T-cell (primary cell): ENCODE data around the gene TTC39C. TPM values are rescaled to one million over a fixed set of nuclear protein-coding genes. Genes with fewer than 3 reads are reported as not detected.
A peak's percentile ranks its signal among the peaks of the same experiment; 100 is the strongest.

Source experiments
- ATAC-seq, 4 experiments: fragments of 200-7000 bp in 3 of 4; fragments of 150-1000 bp in 1 of 4; cut with Tn5 transposase; replicated peaks in 1 of 4; 1 replicate in 3 of 4; 2 replicates in 1 of 4; pipeline ENCODE4 v1.10.0; 2021; ENCODE audit warnings: moderate library complexity in 3 of 4, mild to moderate bottlenecking in 2 of 4, moderate number of reproducible peaks in 1 of 4
- CTCF ChIA-PET, 2 donors: fragments of 300-600 bp; sonication (Branson Sonifier 250); formaldehyde crosslinking; loops; one replicate each; lab custom pipeline; 2022; ENCODE audit warnings: antibody characterized with exemption in 2 of 2; lab: Charles Lee
- POLR2A ChIA-PET, 2 donors: fragments of 300-600 bp; sonication (Branson Sonifier 250); formaldehyde crosslinking; loops; one replicate each; lab custom pipeline; 2022; ENCODE audit warnings: antibody characterized with exemption in 2 of 2; lab: Charles Lee
- DNase-seq, 35 experiments: peaks; one replicate each; pipeline versions ENCODE4 v3.0.0 to v3.0.0-alpha.2; 2013 to 2023
- H3K27ac ChIP-seq: one replicate; pipeline ENCODE4 v1.5.1; 2013; ENCODE audit warnings: low read length
- H3K27me3 ChIP-seq, 2 experiments: replicated peaks in 1 of 2; 1 replicate in 1 of 2; 2 replicates in 1 of 2; pipeline versions ENCODE4 v1.6.1 to v1.7.0; 2013; ENCODE audit warnings: low read length in 1 of 2, mixed read lengths in 1 of 2; ENCODE audit not compliant: control insufficient read depth in 2 of 2, insufficient read depth in 2 of 2; ENCODE audit errors: extremely low read depth in 1 of 2
- H3K36me3 ChIP-seq, 2 donors: 1 replicate in 1 of 2; 2 replicates in 1 of 2; pipeline versions ENCODE4 v1.6.1 to v1.7.0; 2013; ENCODE audit warnings: low read length in 1 of 2; ENCODE audit not compliant: control insufficient read depth in 2 of 2, insufficient read depth in 1 of 2; ENCODE audit errors: extremely low read depth in 1 of 2
- H3K4me1 ChIP-seq, 2 experiments: 1 replicate in 1 of 2; 2 replicates in 1 of 2; pipeline versions ENCODE4 v1.6.1 to v1.7.0; 2013; ENCODE audit warnings: low read length in 2 of 2, mixed read lengths in 1 of 2; ENCODE audit not compliant: insufficient read depth in 2 of 2, control insufficient read depth in 1 of 2; ENCODE audit errors: extremely low read depth in 1 of 2
- H3K4me3 ChIP-seq, 2 donors: 1 replicate in 1 of 2; 2 replicates in 1 of 2; pipeline versions ENCODE4 v1.5.1 to v1.7.0; 2013; ENCODE audit warnings: mild to moderate bottlenecking in 2 of 2, low read length in 1 of 2, moderate library complexity in 1 of 2; ENCODE audit not compliant: control insufficient read depth in 1 of 2; ENCODE audit errors: extremely low read depth in 1 of 2
- H3K9me3 ChIP-seq: 2 replicates; pipeline ENCODE4 v1.7.0; 2013
- H3K27ac Mint-ChIP-seq, 2 donors: one replicate each; pipeline ENCODE4 v1.8.0; 2020 to 2021; ENCODE audit warnings: mild to moderate bottlenecking in 2 of 2, mixed read lengths in 2 of 2
- H3K27me3 Mint-ChIP-seq, 2 donors: one replicate each; pipeline ENCODE4 v1.8.0; 2021 to 2022; ENCODE audit warnings: mixed read lengths in 2 of 2
- H3K36me3 Mint-ChIP-seq: one replicate; pipeline ENCODE4 v1.8.0; 2021; ENCODE audit warnings: mixed read lengths
- H3K4me1 Mint-ChIP-seq, 3 donors: one replicate each; pipeline ENCODE4 v1.8.0; 2020 to 2022; ENCODE audit warnings: mixed read lengths in 3 of 3, mild to moderate bottlenecking in 1 of 3
- H3K4me3 Mint-ChIP-seq, 3 donors: one replicate each; pipeline ENCODE4 v1.8.0; 2020 to 2022; ENCODE audit warnings: mild to moderate bottlenecking in 3 of 3, mixed read lengths in 3 of 3, moderate library complexity in 3 of 3
- H3K9me3 Mint-ChIP-seq, 3 donors: one replicate each; pipeline ENCODE4 v1.8.0; 2020 to 2022; ENCODE audit warnings: mixed read lengths in 3 of 3
- WGBS: methylation state at CpG from one replicate; pipeline ENCODE4 v1.1.5; 2013; ENCODE audit warnings: missing lambda C conversion rate; ENCODE audit not compliant: insufficient coverage; 5-methylcytosine and 5-hydroxymethylcytosine counted together
- total RNA-seq, 35 experiments: library from RNA in 6 of 35; stranded (reverse) in 6 of 35; fragments of 120-200 nt in 1 of 35; gene quantifications; one replicate each; pipeline versions ENCODE4 v1.2.1 to v1.2.4 and lab custom pipeline; 2013 to 2026

TTC39C gene
- total RNA-seq, 5 donors from 2014 or later (not counting 1 experiment from before 2014, with no cell fraction given): 123 to 151 (median 136) TPM

- POLR2A ChIA-PET: interaction anchor here (0.5 to 1.6 kb wide), 3 partner anchors 27 to 123 kb away, joined by 3 to 5 read pairs (median 3); no protein-coding TSS in a partner anchor
- peak overlapping the region; percentile 2 to 62 (median 58) for H3K4me3 Mint-ChIP-seq
- DNase-seq: peak; percentile 42 to 81 (median 63)
Measured at GRCh38 chr18:23970161-23971096, 44.1 kb upstream of the TTC39C start.

GRCh38 chr18:23971097-23971440 is 43.5 kb upstream of the TTC39C start:
- no peak overlapping the region for H3K4me3 ChIP-seq
- DNase-seq (no peak), ATAC-seq (no peak)
- H3K4me3 Mint-ChIP-seq: peak overlapping the region in 2 of 3 donors; percentile 2 to 62
- no peaks in the 10 kb centered on the region for H3K9me3 ChIP-seq
- H3K4me1 ChIP-seq: peaks cover 20 to 63% of the 10 kb centered on the region in 2 experiments
- H3K4me1 Mint-ChIP-seq: peaks cover 81 to 89% (median 82%) of the 10 kb centered on the region in 3 donors
- no peaks in the 10 kb centered on the region for H3K36me3 ChIP-seq
- ChIA-PET CTCF (interaction anchor here (0.6 to 0.9 kb wide), 3 partner anchors 12 to 349 kb away, joined by 3 to 6 read pairs (median 5); no protein-coding TSS in a partner anchor), POLR2A (interaction anchor here (0.6 to 1.6 kb wide), 2 partner anchors 28 to 30 kb away, joined by 3 to 5 read pairs; no protein-coding TSS in a partner anchor)
- H3K27me3 Mint-ChIP-seq: no peaks in the 10 kb centered on the region
- no CpG with 5 or more reads among the region's 5 CpGs for WGBS
- peak overlapping the region; percentile 81 for H3K27ac ChIP-seq
- H3K36me3 Mint-ChIP-seq: no peaks in the 10 kb centered on the region
- no peaks in the 10 kb centered on the region for H3K27me3 ChIP-seq
- peaks cover 0 to 10% (median 4%) of the 10 kb centered on the region in 3 donors for H3K9me3 Mint-ChIP-seq
- peak overlapping the region; percentile 99 for H3K27ac Mint-ChIP-seq

More at GRCh38 chr18:23970161-23971096, 44.1 kb upstream of the TTC39C start:
- Mint-ChIP-seq H3K36me3 (no peaks in the 10 kb centered on the region), H3K27ac (peak overlapping the region; percentile 99), H3K4me1 (peaks cover 87 to 93% (median 88%) of the 10 kb centered on the region in 3 donors), H3K27me3 (no peaks in the 10 kb centered on the region), H3K9me3 (peaks cover 0 to 10% (median 4%) of the 10 kb centered on the region in 3 donors)
- CTCF ChIA-PET: interaction anchor here (0.6 to 1.3 kb wide), 4 partner anchors 9 to 348 kb away, joined by 3 to 6 read pairs (median 4); no protein-coding TSS in a partner anchor
- Histone ChIP-seq H3K27me3 (no peaks in the 10 kb centered on the region), H3K9me3 (no peaks in the 10 kb centered on the region), H3K36me3 (no peaks in the 10 kb centered on the region), H3K27ac (peak overlapping the region; percentile 81), H3K4me1 (peaks cover 20 to 70% of the 10 kb centered on the region in 2 experiments), H3K4me3 (no peak overlapping the region)
- peak; percentile 66 to 80 (median 78) for ATAC-seq
- WGBS: 37% methylated on average over 4 of the region's 7 CpGs

- DNase-seq (no peak), ATAC-seq (no peak)
- Histone ChIP-seq H3K9me3 (no peaks in the 10 kb centered on the region), H3K27ac (peak overlapping the region; percentile 81), H3K4me1 (peaks cover 18 to 56% of the 10 kb centered on the region in 2 experiments), H3K36me3 (no peaks in the 10 kb centered on the region), H3K4me3 (no peak overlapping the region), H3K27me3 (no peaks in the 10 kb centered on the region)
- no peak overlapping the region for H3K4me3 Mint-ChIP-seq
- H3K27me3 Mint-ChIP-seq: no peaks in the 10 kb centered on the region
- 89% methylated on average over 2 of the region's 5 CpGs for WGBS
- POLR2A ChIA-PET: interaction anchor here in 1 of 2 donors (1.6 kb wide), 1 partner anchor 29 kb away, joined by 5 read pairs; no protein-coding TSS in a partner anchor
- peak overlapping the region; percentile 96 to 99 for H3K27ac Mint-ChIP-seq
- peaks cover 78 to 92% (median 83%) of the 10 kb centered on the region in 3 donors for H3K4me1 Mint-ChIP-seq
- CTCF ChIA-PET: interaction anchor here (0.6 to 1.0 kb wide), 3 partner anchors 12 to 144 kb away, joined by 3 to 10 read pairs (median 3); no protein-coding TSS in a partner anchor
- H3K36me3 Mint-ChIP-seq: peaks cover 6% of the 10 kb centered on the region
- H3K9me3 Mint-ChIP-seq: peaks cover 0 to 15% (median 8%) of the 10 kb centered on the region in 3 donors
Measured at GRCh38 chr18:23971666-23972230, 42.8 kb upstream of the TTC39C start.

- H3K9me3 Mint-ChIP-seq: peaks cover 3 to 21% (median 12%) of the 10 kb centered on the region in 3 donors
- peak overlapping the region in 2 of 3 donors; percentile 17 to 42 for H3K4me3 Mint-ChIP-seq
- ChIA-PET POLR2A (no interaction called here), CTCF (interaction anchor here in 1 of 2 donors (1.0 kb wide), 1 partner anchor 144 kb away, joined by 3 read pairs; no protein-coding TSS in a partner anchor)
- peak; percentile 53 to 70 (median 59) for ATAC-seq
- peaks cover 8% of the 10 kb centered on the region for H3K36me3 Mint-ChIP-seq
- Histone ChIP-seq H3K27ac (peak overlapping the region; percentile 81), H3K36me3 (no peaks in the 10 kb centered on the region), H3K27me3 (no peaks in the 10 kb centered on the region), H3K9me3 (no peaks in the 10 kb centered on the region), H3K4me3 (no peak overlapping the region), H3K4me1 (peaks cover 14 to 50% of the 10 kb centered on the region in 2 experiments)
- DNase-seq: peak in 6 of 35 experiments; percentile 5 to 68 (median 23)
- H3K27ac Mint-ChIP-seq: peak overlapping the region; percentile 96 to 99
- no peaks in the 10 kb centered on the region for H3K27me3 Mint-ChIP-seq
- 36% methylated on average over 4 of the region's 6 CpGs for WGBS
- H3K4me1 Mint-ChIP-seq: peaks cover 75 to 90% (median 82%) of the 10 kb centered on the region in 3 donors
Measured at GRCh38 chr18:23972453-23972852, 42.1 kb upstream of the TTC39C start.

- Mint-ChIP-seq H3K27ac (peak overlapping the region in 1 of 2 donors; percentile 10), H3K9me3 (peaks cover 3 to 24% (median 12%) of the 10 kb centered on the region in 3 donors), H3K36me3 (peaks cover 8% of the 10 kb centered on the region), H3K27me3 (no peaks in the 10 kb centered on the region), H3K4me3 (no peak overlapping the region), H3K4me1 (peaks cover 49 to 75% (median 61%) of the 10 kb centered on the region in 3 donors)
- 98% methylated on average over 5 of the region's 7 CpGs for WGBS
- no peak overlapping the region for H3K4me3 ChIP-seq
- H3K9me3 ChIP-seq: no peaks in the 10 kb centered on the region
- H3K27ac ChIP-seq: no peak overlapping the region
- CTCF ChIA-PET: interaction anchor here in 1 of 2 donors (0.6 to 1.1 kb wide), 2 partner anchors 8 to 9 kb away, joined by 3 read pairs; no protein-coding TSS in a partner anchor
- H3K4me1 ChIP-seq: peaks cover 10 to 24% of the 10 kb centered on the region in 2 experiments
- POLR2A ChIA-PET: no interaction called here
- H3K36me3 ChIP-seq: no peaks in the 10 kb centered on the region
- ATAC-seq (no peak), DNase-seq (no peak)
- H3K27me3 ChIP-seq: no peaks in the 10 kb centered on the region
Measured at GRCh38 chr18:23977103-23977502, 37.5 kb upstream of the TTC39C start.
